ENCODE data around the gene CAPS2.

GRCh38 chr12:75341873-75342272 lies 11.7 kb upstream of the CAPS2 start:
- TF ChIP-seq CTCF (IDR thresholded peaks at IDR 0.05) (no peak), POLR2AphosphoS5 (IDR thresholded peaks at IDR 0.05) (no peak)

Measured in stomach (tissue), 4 donors.